Nephron (organoid): ENCODE measurements around the gene MPV17.

Experiments used
- H3K27ac Mint-ChIP-seq, 3 experiments: 2 replicates each; pipeline ENCODE4 v1.8.0; 2020; ENCODE audit warnings: mixed read lengths in 3 of 3, mild to moderate bottlenecking in 2 of 3, moderate library complexity in 1 of 3
- H3K27me3 Mint-ChIP-seq: 2 replicates; pipeline ENCODE4 v1.8.0; 2021; ENCODE audit warnings: low read depth, mild to moderate bottlenecking, moderate library complexity, mixed read lengths
- H3K36me3 Mint-ChIP-seq: 2 replicates; pipeline ENCODE4 v1.8.0; 2020; ENCODE audit warnings: low read depth, mixed read lengths
- H3K4me1 Mint-ChIP-seq: 2 replicates; pipeline ENCODE4 v1.8.0; 2020; ENCODE audit warnings: mixed read lengths
- H3K4me3 Mint-ChIP-seq, 3 experiments: 2 replicates each; pipeline ENCODE4 v1.8.0; 2020; ENCODE audit warnings: mild to moderate bottlenecking in 3 of 3, mixed read lengths in 3 of 3, moderate library complexity in 2 of 3
- H3K9me3 Mint-ChIP-seq: 2 replicates; pipeline ENCODE4 v1.8.0; 2020; ENCODE audit warnings: mixed read lengths
- TF ChIP-seq, protein P1 (sequence below), 3 experiments: fragments of 200-600 bp; sonication (generic); IDR thresholded peaks; one replicate each; pipeline ENCODE4 v1.5.0; 2021; ENCODE audit warnings: antibody characterized with exemption in 3 of 3; ENCODE audit not compliant: unreplicated experiment in 3 of 3

Gene MPV17

DNA sequence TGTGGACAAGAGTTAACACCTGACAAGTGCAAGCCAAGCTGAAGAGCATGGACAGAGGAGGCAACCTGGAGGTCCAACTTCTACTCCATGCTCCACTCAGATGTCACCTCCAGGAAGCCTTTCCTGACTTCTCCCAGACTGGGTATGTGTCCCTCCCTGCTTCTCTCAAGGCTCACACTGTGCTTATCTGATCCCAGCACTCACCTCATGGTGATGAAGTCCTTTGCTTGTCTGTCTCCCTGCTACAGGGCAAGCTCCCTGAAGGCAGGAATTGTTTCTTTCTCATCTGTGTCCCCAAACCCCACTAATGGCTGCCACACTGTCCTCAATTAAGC lies 57.4 kb downstream of the MPV17 start:
- H3K27me3 Mint-ChIP-seq, result peaks cover 23% of the 10 kb centered on the region
- H3K9me3 Mint-ChIP-seq, result no peaks in the 10 kb centered on the region
- H3K4me3 Mint-ChIP-seq, result peak overlapping the region; percentile 34 to 69 (median 65)
- peaks cover 26% of the 10 kb centered on the region for H3K4me1 Mint-ChIP-seq
- H3K36me3 Mint-ChIP-seq, result no peaks in the 10 kb centered on the region
- TF ChIP-seq, protein P1, sequence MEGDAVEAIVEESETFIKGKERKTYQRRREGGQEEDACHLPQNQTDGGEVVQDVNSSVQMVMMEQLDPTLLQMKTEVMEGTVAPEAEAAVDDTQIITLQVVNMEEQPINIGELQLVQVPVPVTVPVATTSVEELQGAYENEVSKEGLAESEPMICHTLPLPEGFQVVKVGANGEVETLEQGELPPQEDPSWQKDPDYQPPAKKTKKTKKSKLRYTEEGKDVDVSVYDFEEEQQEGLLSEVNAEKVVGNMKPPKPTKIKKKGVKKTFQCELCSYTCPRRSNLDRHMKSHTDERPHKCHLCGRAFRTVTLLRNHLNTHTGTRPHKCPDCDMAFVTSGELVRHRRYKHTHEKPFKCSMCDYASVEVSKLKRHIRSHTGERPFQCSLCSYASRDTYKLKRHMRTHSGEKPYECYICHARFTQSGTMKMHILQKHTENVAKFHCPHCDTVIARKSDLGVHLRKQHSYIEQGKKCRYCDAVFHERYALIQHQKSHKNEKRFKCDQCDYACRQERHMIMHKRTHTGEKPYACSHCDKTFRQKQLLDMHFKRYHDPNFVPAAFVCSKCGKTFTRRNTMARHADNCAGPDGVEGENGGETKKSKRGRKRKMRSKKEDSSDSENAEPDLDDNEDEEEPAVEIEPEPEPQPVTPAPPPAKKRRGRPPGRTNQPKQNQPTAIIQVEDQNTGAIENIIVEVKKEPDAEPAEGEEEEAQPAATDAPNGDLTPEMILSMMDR (IDR thresholded peaks at IDR 0.05; ENCODE audit: unreplicated experiment in 3 of 3), result no peak
- H3K27ac Mint-ChIP-seq, result no peak overlapping the region

DNA sequence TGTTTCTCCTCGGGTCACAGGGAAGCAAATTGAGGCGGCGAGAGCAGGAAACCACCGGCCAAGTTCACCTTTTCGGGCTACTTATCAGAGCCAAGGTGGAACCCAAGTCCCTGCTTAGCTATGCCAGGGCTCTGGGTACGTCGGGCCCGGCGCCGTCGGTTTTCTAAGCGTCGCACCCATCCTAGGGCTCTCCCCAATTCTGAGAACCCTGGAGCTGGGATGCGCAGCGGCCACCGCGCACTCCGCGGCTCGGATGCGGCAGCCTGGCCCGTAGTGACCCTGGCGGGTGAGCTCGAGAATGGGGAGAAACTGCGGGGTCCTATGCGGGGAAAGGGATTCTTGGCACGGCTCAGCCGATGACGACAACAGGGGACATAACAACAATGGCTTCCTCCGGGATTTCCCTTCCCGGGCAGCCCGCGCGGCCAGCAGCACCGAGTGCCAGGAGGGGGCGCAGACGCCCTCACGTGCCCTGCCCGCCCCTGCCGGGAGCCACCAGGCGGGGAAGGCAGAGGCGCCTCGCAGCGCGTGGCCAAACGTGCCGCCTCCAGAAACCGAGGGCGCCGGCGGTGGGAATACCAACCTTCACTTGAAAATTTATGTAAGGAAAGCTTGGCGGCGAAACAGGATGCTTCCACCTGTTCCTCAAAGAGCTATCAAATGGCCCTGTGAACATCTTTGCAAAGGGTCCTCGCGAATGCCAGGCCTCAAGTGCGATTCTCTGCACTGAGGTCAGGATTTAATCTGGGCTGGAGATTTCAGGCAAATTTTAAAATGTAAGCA lies 58.0 kb downstream of the MPV17 start:
- H3K9me3 Mint-ChIP-seq, result no peaks in the 10 kb centered on the region
- peak overlapping the region; percentile 65 to 69 (median 68) for H3K4me3 Mint-ChIP-seq
- no peaks in the 10 kb centered on the region for H3K36me3 Mint-ChIP-seq
- peaks cover 29% of the 10 kb centered on the region for H3K4me1 Mint-ChIP-seq
- TF ChIP-seq, protein P1 (IDR thresholded peaks at IDR 0.05; ENCODE audit: unreplicated experiment in 3 of 3), result peak; percentile 48 to 67 (median 60)
- H3K27ac Mint-ChIP-seq, result no peak overlapping the region
- H3K27me3 Mint-ChIP-seq, result peaks cover 23% of the 10 kb centered on the region

DNA sequence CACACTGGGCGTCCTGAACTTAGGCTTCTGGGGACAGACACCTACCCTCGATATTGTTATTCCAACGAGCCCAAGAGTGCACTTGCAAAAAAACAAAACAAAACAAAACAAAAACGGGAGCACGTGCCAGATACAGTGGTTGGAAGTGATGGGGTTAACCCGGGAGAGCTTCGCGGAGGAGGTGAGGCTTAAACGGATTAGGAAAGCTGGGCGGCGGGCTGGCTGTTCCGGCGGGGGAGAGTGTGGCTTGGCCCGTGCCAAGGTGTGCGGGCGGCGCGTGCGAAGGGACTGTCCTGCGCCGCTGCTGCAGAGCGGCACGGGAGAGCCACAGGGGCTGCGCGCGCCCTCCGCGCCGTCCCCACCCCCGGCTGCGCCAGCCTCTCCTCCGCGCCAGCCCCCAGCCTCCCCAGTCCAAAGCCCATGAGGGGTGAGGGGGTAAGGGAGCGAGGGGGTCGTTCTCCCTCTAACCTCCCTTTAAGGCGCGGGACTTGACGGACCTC lies 58.6 kb downstream of the MPV17 start:
- Mint-ChIP-seq H3K4me1 (peaks cover 34% of the 10 kb centered on the region), H3K9me3 (no peaks in the 10 kb centered on the region), H3K27ac (no peak overlapping the region), H3K36me3 (no peaks in the 10 kb centered on the region), H3K4me3 (peak overlapping the region; percentile 85 to 87 (median 86)), H3K27me3 (peaks cover 26% of the 10 kb centered on the region)
- TF ChIP-seq, protein P1 (IDR thresholded peaks at IDR 0.05; ENCODE audit: unreplicated experiment in 3 of 3), result no peak

DNA sequence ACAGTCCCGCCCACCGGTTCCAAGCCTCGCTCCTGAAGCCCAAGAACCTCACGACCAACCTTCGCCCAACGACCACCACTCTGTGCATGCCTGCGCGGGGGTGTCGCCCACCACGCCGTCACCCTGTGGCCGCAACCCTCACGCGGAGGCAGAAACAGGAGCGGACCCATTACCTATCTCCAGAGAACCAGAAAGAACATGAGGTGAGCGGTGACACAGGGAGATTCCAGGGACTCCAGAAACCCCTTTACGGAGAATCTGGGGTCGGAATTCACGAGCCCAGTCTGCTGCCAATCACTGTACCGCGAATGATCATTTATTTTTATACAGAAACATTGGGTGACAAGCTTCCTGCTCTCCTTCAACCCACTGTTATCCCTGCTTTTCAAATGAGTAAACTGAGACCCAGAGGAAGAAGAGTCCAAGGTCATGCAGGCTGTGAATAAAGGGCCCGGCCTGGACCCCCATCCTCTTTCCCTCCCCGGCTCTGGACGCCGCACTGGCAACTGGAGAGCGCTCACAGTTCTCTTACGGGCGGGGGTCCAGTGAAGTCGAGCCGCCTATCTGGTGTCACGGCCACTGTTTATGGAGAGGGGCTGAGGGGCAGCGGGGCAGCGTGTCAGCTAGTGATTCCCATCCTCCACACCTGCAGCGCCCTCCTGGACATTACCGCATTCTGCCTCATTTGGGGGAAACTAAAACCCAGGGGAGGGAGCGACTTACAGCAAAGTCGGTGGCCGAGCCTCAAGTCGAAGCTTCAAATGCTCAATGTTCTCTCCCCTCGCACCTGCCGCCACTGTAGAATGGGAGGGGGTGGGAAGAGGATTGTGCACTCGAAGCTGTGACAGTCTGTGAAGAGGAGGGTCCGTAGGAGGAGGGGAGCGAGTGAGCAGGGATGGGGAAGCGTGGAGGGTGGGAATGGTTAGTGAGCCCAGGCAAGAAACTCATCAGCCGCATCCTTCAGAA lies 59.3 kb downstream of the MPV17 start:
- H3K9me3 Mint-ChIP-seq, result no peaks in the 10 kb centered on the region
- peaks cover 34% of the 10 kb centered on the region for H3K4me1 Mint-ChIP-seq
- peaks cover 32% of the 10 kb centered on the region for H3K27me3 Mint-ChIP-seq
- no peaks in the 10 kb centered on the region for H3K36me3 Mint-ChIP-seq
- H3K27ac Mint-ChIP-seq, result no peak overlapping the region
- H3K4me3 Mint-ChIP-seq, result peak overlapping the region; percentile 85 to 87 (median 86)
- TF ChIP-seq, protein P1 (IDR thresholded peaks at IDR 0.05; ENCODE audit: unreplicated experiment in 3 of 3), result no peak

DNA sequence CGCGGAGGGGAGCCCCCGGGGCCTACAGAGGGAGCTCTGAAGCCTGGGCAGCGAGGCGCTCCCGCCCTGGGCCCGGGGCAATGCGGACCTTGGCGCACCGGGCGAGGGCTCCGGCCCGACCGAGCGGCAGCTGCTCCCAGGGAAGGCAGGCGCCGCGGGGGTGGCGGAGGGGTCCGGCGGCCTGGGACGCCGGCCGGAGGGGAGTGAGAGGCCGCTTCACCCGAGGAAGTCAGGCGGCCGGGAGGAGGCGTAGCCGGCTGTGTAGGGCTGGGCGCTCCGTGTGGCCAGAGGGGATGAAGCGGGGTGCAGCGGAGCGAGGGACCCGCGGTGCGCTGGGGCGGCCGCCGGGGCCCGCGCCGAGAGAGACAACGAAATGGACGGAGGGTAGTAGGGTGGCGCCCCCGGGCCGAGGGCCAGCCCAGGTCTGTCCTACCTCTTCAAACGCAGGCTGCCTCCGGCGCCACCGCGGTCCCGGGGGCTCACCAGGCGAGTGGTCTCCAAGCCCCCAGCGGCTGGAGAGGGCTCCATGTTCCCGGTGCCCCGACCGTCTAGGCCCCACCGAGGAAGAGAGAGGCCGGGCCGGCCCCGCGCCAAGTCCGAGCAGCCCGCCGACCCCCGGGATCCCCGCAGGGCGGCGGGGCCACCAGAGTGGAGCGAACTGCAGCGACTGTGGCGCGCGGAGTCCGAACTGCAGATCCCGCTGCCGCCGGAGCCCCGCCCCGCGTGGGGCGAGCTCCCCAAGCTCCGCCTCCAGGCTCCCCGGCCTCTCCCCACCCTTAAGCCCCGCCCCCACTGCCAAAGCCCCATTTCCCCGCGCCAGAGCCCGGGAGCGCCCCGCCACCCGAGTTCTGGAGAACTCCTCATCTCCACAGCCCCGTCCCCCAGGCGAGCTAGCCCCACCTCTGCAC lies 60.3 kb downstream of the MPV17 start, which contains the start of gene SLC30A3:
TSS of gene SLC30A3 (minus strand) at position 669 of the 908 bp plus-strand sequence. CDS start at position 528, 141 bp downstream.
- Mint-ChIP-seq H3K4me3 (peak within 1 kb of the TSS; percentile 85 to 87 (median 86)), H3K27ac (no peak within 1 kb of the TSS), H3K27me3 (peaks cover 41% of the 10 kb centered on the region), H3K36me3 (no peaks in the 10 kb centered on the region), H3K9me3 (no peaks in the 10 kb centered on the region), H3K4me1 (peaks cover 34% of the 10 kb centered on the region)
- TF ChIP-seq, protein P1 (IDR thresholded peaks at IDR 0.05; ENCODE audit: unreplicated experiment in 3 of 3), result no peak
